Caco-2 (cell line): ENCODE results near the gene ALX4. TPM values are rescaled to one million over a fixed set of nuclear protein-coding genes. Genes with fewer than 3 reads are reported as not detected.

Source experiments
- BruUV-seq: library from RNA; stranded (reverse); fragments of 400-500 nt; replicated peaks from 2 replicates; lab custom pipeline; 2021; lab: Mats Ljungman, UMichigan
- CTCF ChIA-PET: fragments of 300-600 bp; sonication (Branson Sonifier 250); formaldehyde crosslinking; loops from one replicate; lab custom pipeline; 2022; ENCODE audit warnings: antibody characterized with exemption; lab: Charles Lee
- POLR2A ChIA-PET: fragments of 300-600 bp; sonication (Branson Sonifier 250); formaldehyde crosslinking; loops from one replicate; lab custom pipeline; 2022; ENCODE audit warnings: antibody characterized with exemption; lab: Charles Lee
- DNase-seq, 2 experiments: peaks; one replicate each; pipeline versions ENCODE4 v3.0.0 to v3.0.0-alpha.2; 2020 to 2022
- H3K27me3 ChIP-seq: replicated peaks from 2 replicates; pipeline ENCODE4 v1.6.0; 2011; ENCODE audit warnings: low read length; ENCODE audit not compliant: control insufficient read depth, insufficient read depth
- H3K36me3 ChIP-seq: 2 replicates; pipeline ENCODE4 v1.5.1; 2011; ENCODE audit warnings: low read length; ENCODE audit not compliant: control insufficient read depth, insufficient read depth
- H3K4me1 ChIP-seq: fragments of 250-450 bp; sonication (Bioruptor Pico); 2 replicates; pipeline ENCODE4 v1.5.1; 2020; ENCODE audit warnings: mild to moderate bottlenecking
- H3K4me3 ChIP-seq: 2 replicates; pipeline ENCODE4 v1.5.1; 2011; ENCODE audit warnings: low read depth, mild to moderate bottlenecking, control low read depth, low read length
- H3K9me3 ChIP-seq: fragments of 250-450 bp; sonication (Bioruptor Pico); 2 replicates; pipeline ENCODE4 v1.5.1; 2020; ENCODE audit warnings: mild to moderate bottlenecking, moderate library complexity
- H3K27ac Mint-ChIP-seq: one replicate; pipeline ENCODE4 v1.8.0; 2022; ENCODE audit warnings: mixed read lengths; ENCODE audit not compliant: unreplicated experiment
- H3K27me3 Mint-ChIP-seq: one replicate; pipeline ENCODE4 v1.8.0; 2022; ENCODE audit warnings: mixed read lengths; ENCODE audit not compliant: insufficient read depth, unreplicated experiment
- H3K36me3 Mint-ChIP-seq: one replicate; pipeline ENCODE4 v1.8.0; 2022; ENCODE audit warnings: mild to moderate bottlenecking, mixed read lengths; ENCODE audit not compliant: insufficient read depth, unreplicated experiment
- H3K4me1 Mint-ChIP-seq: one replicate; pipeline ENCODE4 v1.8.0; 2022; ENCODE audit warnings: low read depth, mixed read lengths; ENCODE audit not compliant: unreplicated experiment
- H3K4me3 Mint-ChIP-seq: one replicate; pipeline ENCODE4 v1.8.0; 2022; ENCODE audit warnings: mild to moderate bottlenecking, moderate library complexity, mixed read lengths; ENCODE audit not compliant: unreplicated experiment
- H3K9me3 Mint-ChIP-seq: one replicate; pipeline ENCODE4 v1.8.0; 2022; ENCODE audit warnings: mixed read lengths; ENCODE audit not compliant: unreplicated experiment
- CTCF ChIP-seq, 2 experiments: fragments of 200-600 bp in 1 of 2; IDR thresholded peaks; 1 replicate in 1 of 2; 2 replicates in 1 of 2; pipeline versions ENCODE4 v1.5.1 to v1.8.0; 2011 to 2022; ENCODE audit warnings: antibody characterized with exemption in 1 of 2, control low read depth in 1 of 2, inconsistent platforms in 1 of 2, low read depth in 1 of 2, low read length in 1 of 2, mild to moderate bottlenecking in 1 of 2, moderate library complexity in 1 of 2; ENCODE audit not compliant: insufficient read depth in 1 of 2, severe bottlenecking in 1 of 2, unreplicated experiment in 1 of 2
- intact Hi-C: fragments of 100-400 bp; cut with micrococcal nuclease; formaldehyde crosslinking; loops from one replicate; pipeline ENCODE4 v1.10.0; 2022; ENCODE audit not compliant: unreplicated experiment
- total RNA-seq: library from RNA; stranded (reverse); gene quantifications from 2 replicates; pipeline ENCODE4 v1.2.3, GENCODE V29; 2022

The ALX4 gene
- total RNA-seq, 1 experiment from 2014 or later, result 0.05 TPM

- Mint-ChIP-seq H3K27me3 (no peaks in the 10 kb centered on the region), H3K9me3 (no peaks in the 10 kb centered on the region), H3K27ac (peak overlapping the region; percentile 24), H3K4me3 (no peak overlapping the region), H3K4me1 (no peaks in the 10 kb centered on the region), H3K36me3 (no peaks in the 10 kb centered on the region)
- H3K4me1 ChIP-seq, result no peaks in the 10 kb centered on the region
- no TSS peak for BruUV-seq
- H3K9me3 ChIP-seq, result no peaks in the 10 kb centered on the region
- ChIA-PET POLR2A (no interaction called here), CTCF (no interaction called here)
- no peaks in the 10 kb centered on the region for H3K27me3 ChIP-seq
- no peak overlapping the region for H3K4me3 ChIP-seq
- intact Hi-C loops, result no loop called here
- H3K36me3 ChIP-seq, result no peaks in the 10 kb centered on the region
- DNase-seq, result no peak
- TF ChIP-seq CTCF (IDR thresholded peaks at IDR 0.05; ENCODE audit: insufficient read depth in 1 of 2, low read depth in 1 of 2, low read length in 1 of 2, severe bottlenecking in 1 of 2, unreplicated experiment in 1 of 2), result no peak
Measured at GRCh38 chr11:44263738-44264437, 46.1 kb downstream of the ALX4 start.

GRCh38 chr11:44261800-44262591, 47.9 kb downstream of the ALX4 start:
- no peaks in the 10 kb centered on the region for H3K27me3 ChIP-seq

More at GRCh38 chr11:44261800-44262591, 47.9 kb downstream of the ALX4 start:
- intact Hi-C loops, result no loop called here
- H3K9me3 Mint-ChIP-seq, result no peaks in the 10 kb centered on the region
- no peak overlapping the region for H3K4me3 Mint-ChIP-seq
- CTCF ChIA-PET, result interaction anchor here (0.9 kb wide), 1 partner anchor 24 kb away, joined by 3 read pairs; no protein-coding TSS in a partner anchor
- Histone ChIP-seq H3K9me3 (no peaks in the 10 kb centered on the region), H3K36me3 (no peaks in the 10 kb centered on the region), H3K4me1 (peaks cover 10% of the 10 kb centered on the region), H3K4me3 (no peak overlapping the region)
- no peak overlapping the region for H3K27ac Mint-ChIP-seq
- no peaks in the 10 kb centered on the region for H3K36me3 Mint-ChIP-seq
- no TSS peak for BruUV-seq
- no peak for DNase-seq
- TF ChIP-seq CTCF (IDR thresholded peaks at IDR 0.05; ENCODE audit: insufficient read depth in 1 of 2, low read depth in 1 of 2, low read length in 1 of 2, severe bottlenecking in 1 of 2, unreplicated experiment in 1 of 2), result no peak
- H3K27me3 Mint-ChIP-seq, result no peaks in the 10 kb centered on the region
- POLR2A ChIA-PET, result interaction anchor here (0.5 kb wide), 1 partner anchor 17 kb away, joined by 3 read pairs; no protein-coding TSS in a partner anchor
- peaks cover 5% of the 10 kb centered on the region for H3K4me1 Mint-ChIP-seq
